Esophagus muscularis mucosa (tissue), 3 donors: Measurements from ENCODE around the gene GDAP2.
"Not testable (repeated sequence)": the region's sequence is repeated elsewhere in the genome, so short reads cannot be mapped to it uniquely, and the experiment has no call there.

Source experiments
- POLR2A ChIP-seq: fragments of 450-650 bp; IDR thresholded peaks from one replicate; pipeline ENCODE4 v1.6.1; 2017; ENCODE audit warnings: antibody characterized with exemption, moderate library complexity, mild to moderate bottlenecking, low read depth
- TF ChIP-seq, protein P1 (sequence below), 3 experiments: fragments of 200-600 bp in 2 of 3; fragments of 450-650 bp in 1 of 3; sonication (generic) in 2 of 3; IDR thresholded peaks; one replicate each; pipeline ENCODE4 v1.5.1; 2017 to 2019; ENCODE audit warnings: antibody characterized with exemption in 3 of 3, mild to moderate bottlenecking in 2 of 3, moderate library complexity in 1 of 3

DNA sequence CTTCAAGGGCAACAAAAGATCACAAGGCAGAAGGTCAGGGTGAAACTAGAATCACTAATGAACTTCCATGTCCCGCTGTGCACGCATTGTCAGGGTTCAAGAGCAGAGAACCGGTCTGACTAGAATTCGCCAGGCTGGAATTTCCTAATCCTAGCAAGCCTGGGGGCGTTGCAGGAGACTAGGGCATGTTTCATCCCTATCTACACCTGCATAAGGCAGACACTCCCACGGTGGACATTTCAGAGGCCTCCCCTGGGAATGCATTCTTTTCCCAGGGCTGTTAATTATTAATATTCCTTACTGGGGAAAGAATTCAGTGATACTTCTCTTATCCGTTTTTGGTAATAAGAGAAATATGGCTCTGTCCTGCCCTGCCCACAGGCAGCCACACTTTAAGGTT is 6.7 kb downstream of the GDAP2 start:
- TF ChIP-seq, protein P1, sequence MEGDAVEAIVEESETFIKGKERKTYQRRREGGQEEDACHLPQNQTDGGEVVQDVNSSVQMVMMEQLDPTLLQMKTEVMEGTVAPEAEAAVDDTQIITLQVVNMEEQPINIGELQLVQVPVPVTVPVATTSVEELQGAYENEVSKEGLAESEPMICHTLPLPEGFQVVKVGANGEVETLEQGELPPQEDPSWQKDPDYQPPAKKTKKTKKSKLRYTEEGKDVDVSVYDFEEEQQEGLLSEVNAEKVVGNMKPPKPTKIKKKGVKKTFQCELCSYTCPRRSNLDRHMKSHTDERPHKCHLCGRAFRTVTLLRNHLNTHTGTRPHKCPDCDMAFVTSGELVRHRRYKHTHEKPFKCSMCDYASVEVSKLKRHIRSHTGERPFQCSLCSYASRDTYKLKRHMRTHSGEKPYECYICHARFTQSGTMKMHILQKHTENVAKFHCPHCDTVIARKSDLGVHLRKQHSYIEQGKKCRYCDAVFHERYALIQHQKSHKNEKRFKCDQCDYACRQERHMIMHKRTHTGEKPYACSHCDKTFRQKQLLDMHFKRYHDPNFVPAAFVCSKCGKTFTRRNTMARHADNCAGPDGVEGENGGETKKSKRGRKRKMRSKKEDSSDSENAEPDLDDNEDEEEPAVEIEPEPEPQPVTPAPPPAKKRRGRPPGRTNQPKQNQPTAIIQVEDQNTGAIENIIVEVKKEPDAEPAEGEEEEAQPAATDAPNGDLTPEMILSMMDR (IDR thresholded peaks at IDR 0.05), result not testable (repeated sequence)
- TF ChIP-seq POLR2A, result not testable (repeated sequence)
